ENCODE measurements around the gene ANKZF1.

Gene ANKZF1

DNA sequence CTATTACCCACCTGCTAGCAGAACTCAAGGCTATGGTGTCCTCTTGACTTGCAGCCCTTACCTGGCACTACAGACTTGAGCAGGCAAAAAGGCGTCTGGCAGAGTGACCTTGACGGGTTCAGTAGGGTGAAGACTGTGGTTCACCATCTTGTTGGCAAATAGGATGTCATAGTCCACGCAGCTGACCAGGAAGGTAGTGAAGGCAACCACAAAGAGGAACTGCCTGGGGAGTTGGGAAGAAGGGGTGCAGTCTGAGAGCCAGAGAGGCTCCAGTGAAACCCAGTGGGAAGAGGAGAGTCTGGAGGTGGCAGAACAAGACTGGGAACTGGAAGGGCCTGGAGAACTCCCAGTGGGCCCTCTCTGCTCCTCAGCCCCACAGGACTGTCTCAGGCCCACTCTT is 4.3 kb upstream of the ANKZF1 start:
- TF ChIP-seq, protein P1, sequence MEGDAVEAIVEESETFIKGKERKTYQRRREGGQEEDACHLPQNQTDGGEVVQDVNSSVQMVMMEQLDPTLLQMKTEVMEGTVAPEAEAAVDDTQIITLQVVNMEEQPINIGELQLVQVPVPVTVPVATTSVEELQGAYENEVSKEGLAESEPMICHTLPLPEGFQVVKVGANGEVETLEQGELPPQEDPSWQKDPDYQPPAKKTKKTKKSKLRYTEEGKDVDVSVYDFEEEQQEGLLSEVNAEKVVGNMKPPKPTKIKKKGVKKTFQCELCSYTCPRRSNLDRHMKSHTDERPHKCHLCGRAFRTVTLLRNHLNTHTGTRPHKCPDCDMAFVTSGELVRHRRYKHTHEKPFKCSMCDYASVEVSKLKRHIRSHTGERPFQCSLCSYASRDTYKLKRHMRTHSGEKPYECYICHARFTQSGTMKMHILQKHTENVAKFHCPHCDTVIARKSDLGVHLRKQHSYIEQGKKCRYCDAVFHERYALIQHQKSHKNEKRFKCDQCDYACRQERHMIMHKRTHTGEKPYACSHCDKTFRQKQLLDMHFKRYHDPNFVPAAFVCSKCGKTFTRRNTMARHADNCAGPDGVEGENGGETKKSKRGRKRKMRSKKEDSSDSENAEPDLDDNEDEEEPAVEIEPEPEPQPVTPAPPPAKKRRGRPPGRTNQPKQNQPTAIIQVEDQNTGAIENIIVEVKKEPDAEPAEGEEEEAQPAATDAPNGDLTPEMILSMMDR (conservative IDR thresholded peaks at IDR 0.05): no peak
- no peak overlapping the region for H3K27ac ChIP-seq

DNA sequence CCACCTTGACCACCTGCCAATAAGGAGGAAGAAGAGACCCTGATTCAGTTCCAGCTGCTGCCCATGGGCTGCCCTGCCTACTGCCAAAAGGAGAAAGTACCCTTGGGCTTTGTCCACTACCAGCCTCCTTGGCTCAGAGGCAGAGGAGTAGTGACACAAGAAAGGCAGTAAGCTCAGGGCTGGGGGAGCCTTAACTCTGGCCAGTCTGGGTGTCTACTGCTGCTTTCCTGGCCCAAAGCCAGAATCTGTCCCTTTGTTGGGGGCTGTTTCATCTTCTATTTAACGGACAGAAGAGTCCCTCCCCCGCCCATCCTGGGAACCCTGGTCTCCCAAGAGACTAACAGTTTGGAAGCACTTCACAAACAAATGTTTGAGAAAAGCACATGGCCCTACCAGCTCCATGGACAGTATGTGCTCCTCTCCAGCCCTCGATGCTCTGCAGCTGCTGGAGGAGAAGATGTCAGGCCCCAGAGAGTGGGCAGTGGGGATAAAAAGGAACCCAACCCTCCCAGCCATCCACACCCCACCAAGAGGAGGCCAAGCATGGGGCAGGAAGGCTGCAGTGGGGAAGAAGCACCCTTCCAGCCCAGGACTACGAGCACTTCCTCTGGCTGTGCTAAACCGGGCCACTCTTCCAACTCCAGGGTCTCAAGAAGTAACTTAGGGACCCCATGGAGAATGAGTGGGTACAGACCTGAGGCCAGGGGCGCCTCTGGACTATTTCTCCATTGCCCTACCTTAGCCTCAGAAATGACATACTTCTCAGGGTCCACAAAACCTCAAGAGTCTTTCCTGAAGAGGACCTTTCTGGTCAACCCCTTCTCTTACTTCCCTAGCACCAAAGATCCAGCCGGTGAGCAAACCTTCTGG is 1.3 kb upstream of the ANKZF1 start:
- TF ChIP-seq, protein P1 (conservative IDR thresholded peaks at IDR 0.05): no peak
- peak overlapping the region; percentile 95 for H3K27ac ChIP-seq

DNA sequence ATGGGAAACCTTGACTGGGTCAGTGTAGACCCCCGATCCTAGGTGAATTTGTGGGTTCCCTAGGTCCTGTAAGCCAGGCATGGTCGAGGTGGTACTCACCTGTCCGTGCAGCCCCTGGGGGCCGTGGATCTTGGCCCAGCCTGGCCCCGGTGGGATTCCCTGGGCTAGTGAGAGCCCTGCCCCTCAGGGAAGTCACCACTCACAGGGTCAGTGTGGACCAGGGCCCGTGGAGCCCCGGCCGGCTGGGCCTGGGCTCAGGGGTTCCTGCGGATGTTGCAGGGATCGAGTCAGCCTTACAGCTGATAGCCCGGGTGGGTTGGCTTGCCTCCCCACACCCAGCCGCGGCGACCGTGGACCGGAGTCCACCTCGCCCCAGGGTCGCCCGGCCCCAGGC is 698 bp upstream of the ANKZF1 start:
- TF ChIP-seq, protein P1 (conservative IDR thresholded peaks at IDR 0.05): no peak
- H3K27ac ChIP-seq: peak overlapping the region; percentile 95

DNA sequence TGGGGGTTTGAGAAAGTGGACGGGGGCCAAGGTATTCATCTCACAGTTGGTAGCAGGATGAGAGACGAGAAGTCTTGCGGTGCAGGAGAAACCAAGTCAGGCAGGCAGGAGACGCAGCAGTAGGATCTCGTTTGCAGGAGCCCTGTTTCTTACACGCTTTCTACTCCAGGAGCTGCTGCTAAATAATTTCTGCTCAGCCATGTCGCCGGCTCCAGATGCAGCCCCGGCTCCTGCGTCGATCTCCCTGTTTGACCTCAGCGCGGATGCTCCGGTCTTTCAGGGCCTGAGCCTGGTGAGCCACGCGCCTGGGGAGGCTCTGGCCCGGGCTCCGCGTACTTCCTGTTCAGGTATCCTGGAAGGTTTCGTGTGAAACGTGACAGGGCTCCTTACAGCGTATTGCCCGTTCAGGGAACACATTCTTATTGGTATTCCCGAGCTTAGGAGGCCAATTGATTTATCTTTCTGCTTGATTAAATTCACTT is 494 bp downstream of the ANKZF1 start:
- peak overlapping the region; percentile 95 for H3K27ac ChIP-seq
- TF ChIP-seq, protein P1 (conservative IDR thresholded peaks at IDR 0.05): no peak

DNA sequence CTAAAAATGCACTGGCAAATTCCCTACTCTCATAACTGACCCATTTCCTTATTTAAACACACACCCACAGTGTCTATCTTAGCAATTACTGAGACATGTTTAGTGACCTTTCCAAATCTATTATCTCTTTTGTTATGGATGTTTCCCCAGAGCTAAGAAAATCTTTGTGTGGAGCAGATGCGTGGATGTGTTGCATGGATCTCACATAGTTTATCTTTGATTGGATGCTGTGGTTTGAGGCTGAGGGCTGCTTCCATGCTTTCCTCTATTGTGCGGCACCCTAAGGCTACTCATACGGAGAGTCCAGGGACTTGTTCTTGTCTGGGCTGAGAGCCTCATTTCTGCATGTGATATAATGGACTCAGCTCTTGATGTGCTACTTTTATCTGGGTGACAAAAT is 4.7 kb downstream of the ANKZF1 start:
- no peak overlapping the region for H3K27ac ChIP-seq
- TF ChIP-seq, protein P1 (conservative IDR thresholded peaks at IDR 0.05): no peak

DNA sequence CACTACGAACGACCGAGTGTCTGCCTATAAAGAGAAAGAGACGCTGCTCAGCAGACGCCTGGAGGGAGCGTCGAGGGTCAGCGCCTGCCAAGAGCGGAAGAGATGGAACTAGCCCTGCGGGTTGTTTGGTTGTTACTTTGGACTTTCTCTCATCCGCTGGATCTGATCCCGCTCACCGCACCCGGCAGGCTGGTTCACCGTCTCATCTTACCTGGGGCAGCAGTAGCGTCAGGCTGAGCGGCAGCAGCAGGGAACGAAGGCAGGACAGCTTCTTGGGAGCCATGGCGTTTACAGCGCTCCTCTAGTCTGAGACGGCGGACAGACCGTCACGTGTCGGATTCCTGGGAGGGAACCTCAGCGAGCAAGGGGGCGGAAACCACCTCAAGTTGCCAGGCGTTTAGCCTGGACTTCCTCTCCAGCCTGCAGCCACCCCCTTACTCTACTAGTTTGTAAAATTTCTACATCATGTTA is 13.7 kb downstream of the ANKZF1 start:
- no peak overlapping the region for H3K27ac ChIP-seq
- TF ChIP-seq, protein P1 (conservative IDR thresholded peaks at IDR 0.05): no peak

DNA sequence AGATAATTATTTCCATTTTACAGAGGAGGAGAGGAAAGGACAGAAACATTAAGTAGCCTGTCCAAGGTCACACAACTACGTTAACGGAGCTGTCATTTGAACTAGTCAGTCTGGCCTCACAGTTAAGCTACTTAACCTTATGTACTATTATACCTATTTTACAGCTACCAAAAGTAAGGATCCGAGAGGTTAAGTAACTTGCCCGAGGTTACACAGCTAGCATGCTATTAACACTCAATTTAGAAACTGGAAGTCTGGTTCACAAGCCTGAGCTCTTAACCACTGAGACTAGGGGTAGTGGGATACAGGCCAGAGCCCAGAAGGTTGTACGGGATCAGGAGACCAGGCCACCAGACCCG is 15.2 kb downstream of the ANKZF1 start:
- peak overlapping the region; percentile 99 for H3K27ac ChIP-seq
- TF ChIP-seq, protein P1 (conservative IDR thresholded peaks at IDR 0.05): no peak
